Measurements from ENCODE around the gene CRYBB1.

The CRYBB1 gene

GRCh38 chr22:26604368-26604767 lies 13.5 kb downstream of the CRYBB1 start:
- H2AFZ ChIP-seq (ENCODE audit: low read depth, low read length) = no peak overlapping the region
- no peak overlapping the region for H3K4me3 ChIP-seq (ENCODE audit: insufficient read depth in 1 of 2, low read depth in 1 of 2, low read length in 2 of 2)
- no peak overlapping the region for H3K18ac ChIP-seq (ENCODE audit: low read depth in 1 of 2, low read length in 2 of 2)
- no peak overlapping the region for H4K91ac ChIP-seq (ENCODE audit: low read length)
- 73% methylated on average over 1 of the region's 1 CpG for WGBS
- no peak overlapping the region for H3K27ac ChIP-seq (ENCODE audit: low read length, poor library complexity, severe bottlenecking)
- H3K4me1 ChIP-seq (ENCODE audit: control insufficient read depth, insufficient read depth, low read depth, low read length) = peaks cover 1% of the 10 kb centered on the region
- no peaks in the 10 kb centered on the region for H3K36me3 ChIP-seq (ENCODE audit: control insufficient read depth in 1 of 2, insufficient read depth in 2 of 2, low read depth in 1 of 2, low read length in 2 of 2)
- H2BK12ac ChIP-seq (ENCODE audit: low read length in 2 of 2) = no peak overlapping the region
- no peak overlapping the region for H4K8ac ChIP-seq (ENCODE audit: low read length)
- H3K4me2 ChIP-seq (ENCODE audit: low read length, poor library complexity, severe bottlenecking) = no peak overlapping the region
- H3K27me3 ChIP-seq (ENCODE audit: control insufficient read depth in 1 of 2, insufficient read depth in 1 of 2, low read length in 2 of 2) = peaks cover 0 to 29% of the 10 kb centered on the region in 2 experiments
- no peak for DNase-seq
- no peaks in the 10 kb centered on the region for H3K9me3 ChIP-seq (ENCODE audit: control insufficient read depth, low read length)
- H2BK15ac ChIP-seq (ENCODE audit: low read depth, poor library complexity, severe bottlenecking) = no peak overlapping the region
- H3K14ac ChIP-seq (ENCODE audit: low read length in 2 of 2) = no peak overlapping the region
- no peak overlapping the region for H3K4ac ChIP-seq (ENCODE audit: low read depth in 1 of 2, low read length in 2 of 2)
- no peak overlapping the region for H2BK120ac ChIP-seq (ENCODE audit: low read depth, low read length)
- no peaks in the 10 kb centered on the region for H3K79me1 ChIP-seq (replicated peaks; ENCODE audit: low read length, poor library complexity, severe bottlenecking)
- no peak overlapping the region for H2BK5ac ChIP-seq (ENCODE audit: low read depth, low read length, poor library complexity, severe bottlenecking)
- no peak overlapping the region for H3K23ac ChIP-seq (ENCODE audit: low read length in 2 of 2)
- H2AK5ac ChIP-seq (ENCODE audit: low read length, severe bottlenecking) = no peak overlapping the region
- no peak overlapping the region for H3K9ac ChIP-seq (ENCODE audit: low read length)

GRCh38 chr22:26602127-26602526 lies 15.7 kb downstream of the CRYBB1 start:
- Histone ChIP-seq H2AK5ac (ENCODE audit: low read length, severe bottlenecking) (no peak overlapping the region), H2BK5ac (ENCODE audit: low read depth, low read length, poor library complexity, severe bottlenecking) (no peak overlapping the region), H3K79me1 (replicated peaks; ENCODE audit: low read length, poor library complexity, severe bottlenecking) (no peaks in the 10 kb centered on the region), H2BK120ac (ENCODE audit: low read depth, low read length) (no peak overlapping the region), H3K18ac (ENCODE audit: low read depth in 1 of 2, low read length in 2 of 2) (no peak overlapping the region), H4K8ac (ENCODE audit: low read length) (no peak overlapping the region), H3K14ac (ENCODE audit: low read length in 2 of 2) (no peak overlapping the region), H3K4me2 (ENCODE audit: low read length, poor library complexity, severe bottlenecking) (no peak overlapping the region), H3K23ac (ENCODE audit: low read length in 2 of 2) (no peak overlapping the region), H2AFZ (ENCODE audit: low read depth, low read length) (no peak overlapping the region), H2BK15ac (ENCODE audit: low read depth, poor library complexity, severe bottlenecking) (no peak overlapping the region), H2BK12ac (ENCODE audit: low read length in 2 of 2) (no peak overlapping the region), H3K9ac (ENCODE audit: low read length) (no peak overlapping the region), H3K4ac (ENCODE audit: low read depth in 1 of 2, low read length in 2 of 2) (no peak overlapping the region), H3K4me3 (ENCODE audit: insufficient read depth in 1 of 2, low read depth in 1 of 2, low read length in 2 of 2) (no peak overlapping the region), H3K9me3 (ENCODE audit: control insufficient read depth, low read length) (no peaks in the 10 kb centered on the region), H3K27me3 (ENCODE audit: control insufficient read depth in 1 of 2, insufficient read depth in 1 of 2, low read length in 2 of 2) (peaks cover 7 to 46% of the 10 kb centered on the region in 2 experiments), H3K36me3 (ENCODE audit: control insufficient read depth in 1 of 2, insufficient read depth in 2 of 2, low read depth in 1 of 2, low read length in 2 of 2) (no peaks in the 10 kb centered on the region), H4K91ac (ENCODE audit: low read length) (no peak overlapping the region), H3K27ac (ENCODE audit: low read length, poor library complexity, severe bottlenecking) (no peak overlapping the region), H3K4me1 (ENCODE audit: control insufficient read depth, insufficient read depth, low read depth, low read length) (no peaks in the 10 kb centered on the region)
- WGBS = 89% methylated on average over 4 of the region's 4 CpGs
- DNase-seq = no peak

DNA sequence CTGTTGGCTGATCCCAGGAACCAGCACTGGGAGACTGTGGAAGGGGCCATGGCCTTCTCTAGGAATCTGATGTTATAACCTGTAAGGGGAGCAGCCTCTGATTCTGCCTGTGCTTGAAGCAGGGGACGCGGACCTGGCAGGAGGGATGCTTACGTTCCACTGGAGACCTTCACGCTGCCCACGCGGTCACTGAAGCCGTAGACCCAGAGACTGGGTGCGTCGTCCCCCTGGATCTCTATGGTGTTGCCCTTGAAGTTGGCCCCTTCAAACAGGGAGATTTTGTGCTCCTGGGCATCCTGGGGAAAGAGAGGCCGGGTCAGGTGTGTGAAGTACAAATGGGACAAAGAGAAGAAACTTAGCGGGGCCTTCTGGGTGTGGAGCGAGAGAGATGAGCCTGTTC lies 16.1 kb downstream of the CRYBB1 start:
- H3K14ac ChIP-seq (ENCODE audit: low read length in 2 of 2) = no peak overlapping the region
- no peak overlapping the region for H3K4ac ChIP-seq (ENCODE audit: low read depth in 1 of 2, low read length in 2 of 2)
- H2BK15ac ChIP-seq (ENCODE audit: low read depth, poor library complexity, severe bottlenecking) = no peak overlapping the region
- H2AFZ ChIP-seq (ENCODE audit: low read depth, low read length) = no peak overlapping the region
- H2BK12ac ChIP-seq (ENCODE audit: low read length in 2 of 2) = no peak overlapping the region
- no peaks in the 10 kb centered on the region for H3K36me3 ChIP-seq (ENCODE audit: control insufficient read depth in 1 of 2, insufficient read depth in 2 of 2, low read depth in 1 of 2, low read length in 2 of 2)
- no peak overlapping the region for H4K91ac ChIP-seq (ENCODE audit: low read length)
- H3K9ac ChIP-seq (ENCODE audit: low read length) = no peak overlapping the region
- no peaks in the 10 kb centered on the region for H3K9me3 ChIP-seq (ENCODE audit: control insufficient read depth, low read length)
- H3K27ac ChIP-seq (ENCODE audit: low read length, poor library complexity, severe bottlenecking) = no peak overlapping the region
- H3K4me1 ChIP-seq (ENCODE audit: control insufficient read depth, insufficient read depth, low read depth, low read length) = no peaks in the 10 kb centered on the region
- peaks cover 11 to 50% of the 10 kb centered on the region in 2 experiments for H3K27me3 ChIP-seq (ENCODE audit: control insufficient read depth in 1 of 2, insufficient read depth in 1 of 2, low read length in 2 of 2)
- 93% methylated on average over 12 of the region's 12 CpGs for WGBS
- H3K23ac ChIP-seq (ENCODE audit: low read length in 2 of 2) = no peak overlapping the region
- H3K18ac ChIP-seq (ENCODE audit: low read depth in 1 of 2, low read length in 2 of 2) = no peak overlapping the region
- H2BK5ac ChIP-seq (ENCODE audit: low read depth, low read length, poor library complexity, severe bottlenecking) = no peak overlapping the region
- no peaks in the 10 kb centered on the region for H3K79me1 ChIP-seq (replicated peaks; ENCODE audit: low read length, poor library complexity, severe bottlenecking)
- H3K4me3 ChIP-seq (ENCODE audit: insufficient read depth in 1 of 2, low read depth in 1 of 2, low read length in 2 of 2) = no peak overlapping the region
- DNase-seq = no peak
- no peak overlapping the region for H4K8ac ChIP-seq (ENCODE audit: low read length)
- no peak overlapping the region for H2BK120ac ChIP-seq (ENCODE audit: low read depth, low read length)
- no peak overlapping the region for H2AK5ac ChIP-seq (ENCODE audit: low read length, severe bottlenecking)
- no peak overlapping the region for H3K4me2 ChIP-seq (ENCODE audit: low read length, poor library complexity, severe bottlenecking)

DNA sequence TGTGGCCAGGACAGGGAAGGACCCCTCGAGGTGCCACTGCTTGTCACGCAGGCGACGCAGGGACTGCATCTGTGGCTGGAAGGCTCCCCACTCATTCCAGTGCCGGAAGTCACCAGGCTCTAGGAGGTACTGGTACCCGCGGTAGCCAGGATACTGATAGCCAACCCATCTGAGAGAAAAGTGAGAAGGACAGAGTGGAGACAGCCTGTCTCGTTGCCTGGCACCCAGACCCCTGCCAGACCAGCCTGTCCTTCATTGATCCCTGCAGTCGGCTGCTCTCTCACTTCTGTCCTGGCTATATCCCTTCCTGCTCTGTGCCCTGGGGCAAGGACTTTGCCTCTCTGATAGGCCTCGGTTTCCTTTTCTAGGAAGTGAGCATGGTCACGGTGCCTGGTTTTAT lies 18.3 kb downstream of the CRYBB1 start:
- WGBS = 80% methylated on average over 10 of the region's 11 CpGs
- Histone ChIP-seq H4K8ac (ENCODE audit: low read length) (peak overlapping the region; percentile 14), H3K4me2 (ENCODE audit: low read length, poor library complexity, severe bottlenecking) (no peak overlapping the region)

More for the DNA sequence above, 18.3 kb downstream of the CRYBB1 start:
- Histone ChIP-seq H3K23ac (ENCODE audit: low read length in 2 of 2) (no peak overlapping the region), H3K9ac (ENCODE audit: low read length) (no peak overlapping the region), H2BK120ac (ENCODE audit: low read depth, low read length) (no peak overlapping the region), H2BK15ac (ENCODE audit: low read depth, poor library complexity, severe bottlenecking) (no peak overlapping the region), H4K91ac (ENCODE audit: low read length) (no peak overlapping the region), H3K14ac (ENCODE audit: low read length in 2 of 2) (no peak overlapping the region), H3K4me1 (ENCODE audit: control insufficient read depth, insufficient read depth, low read depth, low read length) (no peaks in the 10 kb centered on the region), H3K4ac (ENCODE audit: low read depth in 1 of 2, low read length in 2 of 2) (no peak overlapping the region), H2AK5ac (ENCODE audit: low read length, severe bottlenecking) (no peak overlapping the region), H2AFZ (ENCODE audit: low read depth, low read length) (no peak overlapping the region), H3K36me3 (ENCODE audit: control insufficient read depth in 1 of 2, insufficient read depth in 2 of 2, low read depth in 1 of 2, low read length in 2 of 2) (no peaks in the 10 kb centered on the region), H3K18ac (ENCODE audit: low read depth in 1 of 2, low read length in 2 of 2) (no peak overlapping the region), H3K27ac (ENCODE audit: low read length, poor library complexity, severe bottlenecking) (no peak overlapping the region), H3K27me3 (ENCODE audit: control insufficient read depth in 1 of 2, insufficient read depth in 1 of 2, low read length in 2 of 2) (peaks cover 12 to 63% of the 10 kb centered on the region in 2 experiments), H3K79me1 (replicated peaks; ENCODE audit: low read length, poor library complexity, severe bottlenecking) (no peaks in the 10 kb centered on the region), H3K9me3 (ENCODE audit: control insufficient read depth, low read length) (no peaks in the 10 kb centered on the region), H2BK12ac (ENCODE audit: low read length in 2 of 2) (no peak overlapping the region), H3K4me3 (ENCODE audit: insufficient read depth in 1 of 2, low read depth in 1 of 2, low read length in 2 of 2) (no peak overlapping the region), H2BK5ac (ENCODE audit: low read depth, low read length, poor library complexity, severe bottlenecking) (no peak overlapping the region)
- no peak for DNase-seq

All from mesenchymal stem cell (in vitro differentiated cells and primary cell).